Measurements from ENCODE around the gene TMEM98. TPM values are rescaled to one million over a fixed set of nuclear protein-coding genes. Genes with fewer than 3 reads are reported as not detected.
"Not testable (repeated sequence)": the region's sequence is repeated elsewhere in the genome, so short reads cannot be mapped to it uniquely, and the experiment has no call there.

Gene TMEM98
- polyA plus RNA-seq, 12 donors, result 27.5 to 83.9 (median 40.8) TPM; not detected in 1

DNA sequence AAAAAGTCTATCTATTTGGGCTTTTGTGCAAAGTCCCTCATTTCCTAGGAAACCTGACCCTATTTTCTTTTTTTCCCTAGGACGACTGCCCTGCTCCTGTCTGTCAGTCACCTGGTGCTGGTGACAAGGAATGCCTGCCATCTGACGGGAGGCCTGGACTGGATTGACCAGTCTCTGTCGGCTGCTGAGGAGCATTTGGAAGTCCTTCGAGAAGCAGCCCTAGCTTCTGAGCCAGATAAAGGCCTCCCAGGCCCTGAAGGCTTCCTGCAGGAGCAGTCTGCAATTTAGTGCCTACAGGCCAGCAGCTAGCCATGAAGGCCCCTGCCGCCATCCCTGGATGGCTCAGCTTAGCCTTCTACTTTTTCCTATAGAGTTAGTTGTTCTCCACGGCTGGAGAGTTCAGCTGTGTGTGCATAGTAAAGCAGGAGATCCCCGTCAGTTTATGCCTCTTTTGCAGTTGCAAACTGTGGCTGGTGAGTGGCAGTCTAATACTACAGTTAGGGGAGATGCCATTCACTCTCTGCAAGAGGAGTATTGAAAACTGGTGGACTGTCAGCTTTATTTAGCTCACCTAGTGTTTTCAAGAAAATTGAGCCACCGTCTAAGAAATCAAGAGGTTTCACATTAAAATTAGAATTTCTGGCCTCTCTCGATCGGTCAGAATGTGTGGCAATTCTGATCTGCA is 12.9 kb downstream of the TMEM98 start:
- DNase-seq, result no peak

DNA sequence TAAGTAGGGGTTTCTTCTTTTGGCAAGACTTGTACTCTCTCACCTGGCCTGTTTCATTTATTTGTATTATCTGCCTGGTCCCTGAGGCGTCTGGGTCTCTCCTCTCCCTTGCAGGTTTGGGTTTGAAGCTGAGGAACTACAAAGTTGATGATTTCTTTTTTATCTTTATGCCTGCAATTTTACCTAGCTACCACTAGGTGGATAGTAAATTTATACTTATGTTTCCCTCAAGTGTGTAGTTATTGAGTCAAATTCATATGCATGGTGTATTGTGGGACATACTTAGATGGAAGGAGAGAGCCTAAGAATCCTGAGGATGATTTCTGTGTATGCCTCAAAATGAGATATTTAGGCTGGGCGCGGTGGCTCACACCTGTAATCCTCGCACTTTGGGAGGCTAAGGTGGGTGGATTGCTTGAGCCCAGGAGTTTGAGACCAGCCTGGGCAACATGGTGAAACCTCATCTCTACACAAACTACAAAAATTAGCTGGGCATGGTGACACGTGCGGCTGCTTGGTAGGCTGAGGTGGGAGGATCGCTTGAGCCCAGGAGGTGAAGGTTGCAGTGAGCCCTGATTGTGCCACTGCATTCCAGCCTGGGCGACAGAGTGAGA is 13.6 kb downstream of the TMEM98 start:
- no peak for DNase-seq

DNA sequence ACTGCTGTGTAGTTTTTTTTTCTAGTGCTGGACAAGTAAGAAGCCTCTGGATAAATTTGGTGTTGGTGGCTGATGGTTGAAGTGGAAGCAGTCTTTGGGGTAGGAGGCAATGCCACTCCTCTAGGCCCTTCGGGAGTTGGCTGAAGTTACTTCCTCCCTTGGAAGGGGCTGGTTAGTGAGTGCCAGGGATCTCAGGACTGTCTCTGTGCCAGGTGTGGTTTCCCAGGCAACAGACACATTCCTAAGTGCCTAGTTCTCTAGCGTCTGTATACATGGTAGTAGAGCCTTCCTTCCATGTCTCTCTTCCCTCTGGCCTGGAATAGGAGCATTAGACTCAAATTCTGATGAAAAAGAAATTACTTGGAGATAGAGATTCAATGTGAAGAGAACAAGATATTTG is 15.3 kb downstream of the TMEM98 start:
- DNase-seq, result no peak

GRCh38 chr17:32943647-32944191 is 15.8 kb downstream of the TMEM98 start:
- no peak for DNase-seq

GRCh38 chr17:32944248-32945020 is 16.5 kb downstream of the TMEM98 start:
- no peak for DNase-seq

DNA sequence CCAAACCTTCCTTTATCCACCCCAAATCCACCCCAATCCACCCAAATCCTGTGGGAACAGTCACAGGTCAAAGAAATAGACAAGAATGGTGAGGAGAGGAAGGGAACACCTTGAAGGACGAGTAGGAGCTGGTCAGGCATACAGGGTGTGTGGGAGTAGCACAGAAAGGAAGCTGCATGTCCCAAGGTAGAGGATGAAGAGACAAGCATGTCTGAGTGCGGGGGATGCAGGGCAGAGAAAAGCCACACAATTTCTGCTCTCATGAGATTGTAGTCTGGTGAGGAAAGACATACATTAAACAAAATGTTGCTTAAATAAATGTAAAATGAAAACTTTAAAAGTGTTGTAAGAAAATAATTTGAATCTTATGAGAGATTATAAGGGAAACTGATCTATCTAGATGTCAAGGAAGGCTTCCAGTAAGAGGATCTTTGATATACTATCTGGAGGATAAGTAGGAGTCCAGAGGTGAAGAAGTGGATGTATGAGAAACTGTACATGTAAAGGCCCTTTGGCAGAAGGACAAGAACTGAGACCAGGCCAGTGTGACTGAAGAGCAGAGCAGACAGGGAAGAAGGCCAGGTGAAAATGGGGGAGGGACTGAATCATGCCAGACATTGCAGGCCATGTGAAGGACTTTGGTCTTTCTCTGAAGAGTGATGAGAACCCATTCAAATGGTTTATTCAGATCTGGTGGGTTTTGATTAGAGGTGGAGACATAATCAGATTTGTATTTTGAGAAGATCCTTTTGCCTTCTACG is 18.6 kb downstream of the TMEM98 start:
- DNase-seq, result no peak

DNA sequence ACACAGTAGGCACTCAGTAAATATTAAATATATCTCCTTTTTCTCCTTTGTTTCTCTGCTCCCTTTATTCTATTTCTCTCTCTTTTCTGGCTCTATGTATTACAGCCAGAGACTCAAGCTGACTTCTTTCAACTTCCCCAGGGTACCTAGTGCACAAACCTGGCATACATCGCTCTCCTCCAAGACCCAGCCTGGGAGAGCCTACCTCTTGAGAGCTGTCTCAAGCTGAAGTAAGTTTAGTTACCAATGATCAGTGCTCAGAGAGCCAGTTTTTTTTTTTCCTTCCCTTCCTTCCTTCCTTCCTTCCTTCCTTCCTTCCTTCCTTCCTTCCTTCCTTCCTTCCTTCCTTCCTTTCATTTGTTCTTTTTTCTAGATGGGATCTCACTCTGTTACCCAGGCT is 19.8 kb downstream of the TMEM98 start:
- DNase-seq, result no peak

GRCh38 chr17:32949181-32949580 is 21.2 kb downstream of the TMEM98 start:
- no peak for DNase-seq

- not testable (repeated sequence) for DNase-seq
Measured at GRCh38 chr17:32952491-32952890, 24.5 kb downstream of the TMEM98 start.

DNA sequence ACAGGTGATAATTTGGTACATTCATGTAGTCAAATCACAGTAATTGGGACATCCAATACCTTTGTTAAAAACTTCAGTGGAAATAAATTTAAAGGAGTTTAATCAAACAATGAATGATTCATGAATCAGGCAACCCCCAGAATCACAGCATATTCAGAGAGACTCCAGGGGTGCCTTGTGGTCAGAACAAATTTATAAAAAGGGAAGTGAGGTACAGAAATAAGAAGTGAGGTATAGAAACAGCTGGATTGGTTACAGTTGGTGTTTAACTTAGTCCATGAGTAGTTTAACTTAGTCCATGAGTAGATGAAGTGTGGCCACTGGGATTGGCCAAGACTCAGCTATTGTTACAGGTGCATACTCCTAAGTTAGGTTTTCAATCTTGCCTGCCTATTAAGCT is 25.1 kb downstream of the TMEM98 start:
- DNase-seq, result no peak

DNA sequence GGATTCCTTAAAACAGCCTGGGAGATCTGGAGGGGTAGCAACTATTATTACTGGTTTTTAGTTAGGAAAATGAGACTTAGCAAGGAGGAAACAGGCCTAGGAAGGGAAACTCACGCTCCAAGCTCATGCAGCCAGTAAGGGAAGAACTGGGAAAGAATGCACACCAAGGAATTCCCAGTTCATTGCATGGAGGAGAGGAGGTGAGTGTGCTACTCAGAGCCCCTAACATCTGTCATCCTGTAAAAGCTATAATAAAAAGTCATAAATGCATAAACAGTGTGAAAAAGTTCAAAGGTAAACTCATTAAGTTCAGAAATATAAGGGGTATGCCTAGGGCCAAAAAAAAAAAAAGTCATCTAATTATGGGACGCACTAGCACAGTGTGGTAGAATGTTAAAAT is 25.9 kb downstream of the TMEM98 start:
- DNase-seq, result no peak

- no peak for DNase-seq
Measured at GRCh38 chr17:32954477-32954876, 26.5 kb downstream of the TMEM98 start.

- DNase-seq, result no peak
Measured at GRCh38 chr17:32955155-32955554, 27.2 kb downstream of the TMEM98 start.

GRCh38 chr17:32956240-32956970 is 28.5 kb downstream of the TMEM98 start:
- no peak for DNase-seq

- DNase-seq, result no peak
Measured at GRCh38 chr17:32958418-32958817, 30.5 kb downstream of the TMEM98 start.

- DNase-seq, result no peak
Measured at GRCh38 chr17:32960815-32961214, 32.9 kb downstream of the TMEM98 start.

DNA sequence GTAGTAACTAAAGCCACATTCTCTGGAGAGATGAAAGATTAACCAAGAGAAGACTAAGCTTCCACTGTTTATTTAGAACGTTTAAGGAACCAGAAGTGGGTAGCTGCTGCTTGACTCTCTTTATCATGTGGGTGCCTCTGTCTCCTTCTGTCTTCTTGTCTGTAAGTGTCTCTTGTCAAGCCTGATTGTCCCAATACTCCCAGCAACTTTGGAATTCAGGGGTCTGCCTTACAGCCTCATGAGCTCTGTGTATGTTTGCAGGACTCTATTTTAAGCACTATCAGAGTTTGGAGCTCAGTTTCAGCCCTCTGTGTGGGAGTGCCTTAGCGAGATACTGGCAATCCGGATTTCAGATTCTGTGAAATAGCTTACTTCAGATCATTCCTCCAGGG is 34.4 kb downstream of the TMEM98 start:
- DNase-seq, result no peak

DNA sequence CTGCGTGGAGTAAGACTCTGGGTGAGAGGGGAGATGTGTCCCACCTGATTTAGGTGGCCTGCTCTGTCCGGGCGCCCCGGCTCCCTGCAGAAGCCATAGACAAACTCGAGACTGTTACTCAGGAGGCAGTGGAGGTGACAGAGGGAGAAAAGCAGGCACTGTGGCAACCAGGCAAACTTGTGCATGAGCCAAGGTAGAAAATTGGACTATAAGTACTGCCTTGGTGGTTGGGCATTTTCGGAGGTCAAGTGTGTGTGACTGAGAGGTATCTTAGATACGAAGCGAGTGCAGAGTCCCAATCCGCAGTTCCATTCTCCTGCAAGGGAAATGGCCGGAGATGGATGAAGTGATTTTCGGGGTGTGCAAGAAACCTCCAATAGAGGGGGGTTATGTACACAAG is 36.6 kb downstream of the TMEM98 start:
- DNase-seq, result no peak

GRCh38 chr17:32969231-32969630 is 41.3 kb downstream of the TMEM98 start:
- DNase-seq, result not testable (repeated sequence)

- no peak for DNase-seq
Measured at GRCh38 chr17:32970281-32970680, 42.3 kb downstream of the TMEM98 start.

DNA sequence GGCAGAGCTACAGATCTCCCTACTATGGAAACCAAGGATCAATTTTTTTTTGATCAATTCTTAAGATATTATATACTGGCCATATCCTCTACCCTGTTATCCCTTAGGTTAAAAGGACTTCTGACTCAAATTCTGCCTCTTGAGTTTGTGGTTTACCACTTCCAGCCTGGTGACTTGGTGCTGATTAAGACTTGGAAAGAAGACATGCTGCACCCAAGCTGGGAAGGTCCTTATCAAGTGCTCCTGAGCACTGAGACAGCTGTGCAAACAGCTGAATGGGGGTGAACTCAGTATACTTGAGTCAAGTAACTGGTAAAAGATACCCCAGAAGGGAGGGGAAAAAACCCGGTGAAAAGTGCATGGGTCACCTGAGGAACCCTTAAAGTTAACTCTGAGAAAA is 43.2 kb downstream of the TMEM98 start:
- no peak for DNase-seq
